Measurements from ENCODE around the gene ENAH. TPM values are rescaled to one million over a fixed set of nuclear protein-coding genes. Genes with fewer than 3 reads are reported as not detected.

ENAH gene
- total and polyA plus RNA-seq, 10 donors = 5.1 to 98.1 (median 44.8) TPM

DNA sequence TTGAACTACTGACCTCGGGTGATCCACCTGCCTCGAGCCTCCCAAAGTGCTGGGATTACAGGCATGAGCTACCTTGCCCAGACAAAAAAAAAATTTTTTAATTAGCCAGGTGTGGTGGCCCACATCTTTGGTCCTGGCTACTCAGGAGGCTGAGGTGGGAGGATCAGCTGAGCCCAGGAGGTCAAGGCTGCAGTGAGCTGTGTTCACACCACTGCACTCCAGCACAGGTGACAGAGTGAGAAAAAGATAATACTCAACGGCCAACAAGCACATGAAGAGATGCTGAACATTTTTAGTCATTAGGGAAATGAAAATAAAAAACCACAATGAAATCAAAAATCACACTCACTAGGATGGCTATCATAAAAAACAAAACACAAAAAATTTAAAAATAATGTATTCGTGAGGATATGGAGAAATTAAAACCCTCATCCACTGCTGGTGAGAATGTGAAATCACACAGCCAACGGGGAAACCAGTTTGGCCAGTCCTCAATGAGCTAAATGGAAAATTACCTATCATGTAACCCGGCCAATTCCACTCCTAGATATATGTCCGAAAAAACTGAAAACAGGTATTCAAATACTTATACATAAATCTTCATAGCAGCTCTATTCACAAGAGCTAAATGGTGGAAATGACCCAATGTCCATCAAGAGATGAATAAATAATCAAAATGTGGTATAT is 41.2 kb downstream of the ENAH start:
- no peaks in the 10 kb centered on the region for H3K36me3 ChIP-seq
- no peak for DNase-seq
- peak overlapping the region in 2 of 8 donors; percentile 0 to 7 for H3K27ac ChIP-seq
- H3K4me1 ChIP-seq = peaks cover 0 to 5% (median 0%) of the 10 kb centered on the region in 6 donors
- no peaks in the 10 kb centered on the region for H3K9me3 ChIP-seq
- TF ChIP-seq POLR2AphosphoS5 (IDR thresholded peaks at IDR 0.05) (no peak), POLR2A (IDR thresholded peaks at IDR 0.05) (no peak)
- TF ChIP-seq, protein P1, sequence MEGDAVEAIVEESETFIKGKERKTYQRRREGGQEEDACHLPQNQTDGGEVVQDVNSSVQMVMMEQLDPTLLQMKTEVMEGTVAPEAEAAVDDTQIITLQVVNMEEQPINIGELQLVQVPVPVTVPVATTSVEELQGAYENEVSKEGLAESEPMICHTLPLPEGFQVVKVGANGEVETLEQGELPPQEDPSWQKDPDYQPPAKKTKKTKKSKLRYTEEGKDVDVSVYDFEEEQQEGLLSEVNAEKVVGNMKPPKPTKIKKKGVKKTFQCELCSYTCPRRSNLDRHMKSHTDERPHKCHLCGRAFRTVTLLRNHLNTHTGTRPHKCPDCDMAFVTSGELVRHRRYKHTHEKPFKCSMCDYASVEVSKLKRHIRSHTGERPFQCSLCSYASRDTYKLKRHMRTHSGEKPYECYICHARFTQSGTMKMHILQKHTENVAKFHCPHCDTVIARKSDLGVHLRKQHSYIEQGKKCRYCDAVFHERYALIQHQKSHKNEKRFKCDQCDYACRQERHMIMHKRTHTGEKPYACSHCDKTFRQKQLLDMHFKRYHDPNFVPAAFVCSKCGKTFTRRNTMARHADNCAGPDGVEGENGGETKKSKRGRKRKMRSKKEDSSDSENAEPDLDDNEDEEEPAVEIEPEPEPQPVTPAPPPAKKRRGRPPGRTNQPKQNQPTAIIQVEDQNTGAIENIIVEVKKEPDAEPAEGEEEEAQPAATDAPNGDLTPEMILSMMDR (IDR thresholded peaks at IDR 0.05 in 8 of 11, conservative IDR thresholded peaks at IDR 0.05 in 3 of 11) = no peak
- H3K4me3 ChIP-seq = no peak overlapping the region
- WGBS, 5 donors = 84 to 93% (median 87%) methylated on average over 7 of the region's 7 CpGs
- H3K27me3 ChIP-seq (replicated peaks in 1 of 7) = no peaks in the 10 kb centered on the region
- intact Hi-C loops (cut with DNase I; ENCODE audit: low total_unique reads) = no loop called here

GRCh38 chr1:225610539-225610938 is 42.4 kb downstream of the ENAH start:
- no peak overlapping the region for H3K27ac ChIP-seq
- no peaks in the 10 kb centered on the region for H3K9me3 ChIP-seq
- TF ChIP-seq POLR2A (IDR thresholded peaks at IDR 0.05) (no peak), POLR2AphosphoS5 (IDR thresholded peaks at IDR 0.05) (no peak)
- TF ChIP-seq, protein P1 (IDR thresholded peaks at IDR 0.05 in 8 of 11, conservative IDR thresholded peaks at IDR 0.05 in 3 of 11) = no peak
- intact Hi-C loops (cut with DNase I; ENCODE audit: low total_unique reads) = no loop called here
- DNase-seq = no peak
- no peaks in the 10 kb centered on the region for H3K36me3 ChIP-seq
- 93 to 96% (median 93%) methylated on average over 5 of the region's 5 CpGs for WGBS, 5 donors
- peaks cover 0 to 5% (median 0%) of the 10 kb centered on the region in 6 donors for H3K4me1 ChIP-seq
- no peak overlapping the region for H3K4me3 ChIP-seq
- H3K27me3 ChIP-seq (replicated peaks in 1 of 7) = no peaks in the 10 kb centered on the region

GRCh38 chr1:225608014-225608796 is 44.7 kb downstream of the ENAH start:
- TF ChIP-seq POLR2AphosphoS5 (IDR thresholded peaks at IDR 0.05) (no peak), POLR2A (IDR thresholded peaks at IDR 0.05) (no peak)
- TF ChIP-seq, protein P1 (IDR thresholded peaks at IDR 0.05 in 8 of 11, conservative IDR thresholded peaks at IDR 0.05 in 3 of 11) = no peak
- intact Hi-C loops (cut with DNase I; ENCODE audit: low total_unique reads) = no loop called here
- H3K36me3 ChIP-seq = no peaks in the 10 kb centered on the region
- 87 to 95% (median 92%) methylated on average over 14 of the region's 14 CpGs for WGBS, 5 donors
- H3K27me3 ChIP-seq (replicated peaks in 1 of 7) = no peaks in the 10 kb centered on the region
- no peaks in the 10 kb centered on the region for H3K9me3 ChIP-seq
- H3K4me3 ChIP-seq = no peak overlapping the region
- DNase-seq = no peak
- H3K27ac ChIP-seq = no peak overlapping the region
- peaks cover 0 to 11% (median 3%) of the 10 kb centered on the region in 6 donors for H3K4me1 ChIP-seq

DNA sequence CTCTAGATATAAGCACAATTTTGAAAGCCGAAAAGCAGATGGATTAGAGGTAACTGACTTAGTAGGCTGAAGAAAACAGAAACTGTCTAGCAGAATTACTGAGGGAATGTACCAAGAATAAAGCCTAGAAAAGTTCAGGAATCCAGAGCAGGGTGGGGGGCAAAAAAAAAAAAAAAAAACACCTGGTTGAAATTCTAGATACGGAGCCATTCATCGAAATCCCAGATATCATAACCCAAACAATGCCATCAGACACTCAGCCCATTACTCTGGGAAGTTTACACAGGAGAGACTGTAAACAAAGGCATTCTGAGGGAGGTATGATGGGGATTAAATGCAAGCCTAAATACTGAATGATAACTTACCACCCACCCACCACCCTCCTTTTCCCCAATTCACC is 45.6 kb downstream of the ENAH start:
- Histone ChIP-seq H3K27me3 (replicated peaks in 1 of 7) (no peaks in the 10 kb centered on the region), H3K27ac (no peak overlapping the region), H3K36me3 (no peaks in the 10 kb centered on the region), H3K4me1 (peaks cover 0 to 14% (median 5%) of the 10 kb centered on the region in 6 donors), H3K9me3 (no peaks in the 10 kb centered on the region), H3K4me3 (no peak overlapping the region)
- TF ChIP-seq POLR2A (IDR thresholded peaks at IDR 0.05) (no peak), POLR2AphosphoS5 (IDR thresholded peaks at IDR 0.05) (no peak)
- TF ChIP-seq, protein P1 (IDR thresholded peaks at IDR 0.05 in 8 of 11, conservative IDR thresholded peaks at IDR 0.05 in 3 of 11) = no peak
- 90 to 100% (median 95%) methylated on average over 3 of the region's 3 CpGs for WGBS, 5 donors
- intact Hi-C loops (cut with DNase I; ENCODE audit: low total_unique reads) = no loop called here
- no peak for DNase-seq
